Measurements from ENCODE around the gene NUP214.
A peak's percentile ranks its signal among the peaks of the same experiment; 100 is the strongest.
"Not testable (repeated sequence)": the region's sequence is repeated elsewhere in the genome, so short reads cannot be mapped to it uniquely, and the experiment has no call there.

Gene NUP214

DNA sequence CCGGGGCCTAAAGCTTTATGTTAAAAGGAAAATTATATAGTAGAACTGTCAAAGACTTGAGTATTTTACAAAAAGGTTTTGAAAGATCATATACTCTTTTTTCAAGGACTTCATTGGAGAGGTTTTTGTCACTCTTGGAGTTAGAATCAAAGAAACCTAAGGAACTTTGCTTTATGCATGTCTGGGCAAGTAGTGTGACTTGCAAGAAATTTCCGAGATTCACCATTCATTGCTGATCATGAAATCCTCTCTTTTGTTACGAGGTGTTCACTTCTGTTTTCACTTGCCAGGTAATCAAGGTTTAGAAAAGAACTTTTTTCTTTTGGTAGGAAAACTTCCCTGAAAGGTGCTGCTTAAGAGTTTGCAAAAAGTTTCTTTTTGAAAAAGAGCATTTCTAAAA, 64.8 kb downstream of the NUP214 start (continued):
- TF ChIP-seq OVOL3 (tag by site-specific recombination; IDR thresholded peaks at IDR 0.05) (no peak), MZF1 (tag by site-specific recombination; IDR thresholded peaks at IDR 0.05; ENCODE audit: borderline replicate concordance) (no peak)
- TF ChIP-seq, protein P1, sequence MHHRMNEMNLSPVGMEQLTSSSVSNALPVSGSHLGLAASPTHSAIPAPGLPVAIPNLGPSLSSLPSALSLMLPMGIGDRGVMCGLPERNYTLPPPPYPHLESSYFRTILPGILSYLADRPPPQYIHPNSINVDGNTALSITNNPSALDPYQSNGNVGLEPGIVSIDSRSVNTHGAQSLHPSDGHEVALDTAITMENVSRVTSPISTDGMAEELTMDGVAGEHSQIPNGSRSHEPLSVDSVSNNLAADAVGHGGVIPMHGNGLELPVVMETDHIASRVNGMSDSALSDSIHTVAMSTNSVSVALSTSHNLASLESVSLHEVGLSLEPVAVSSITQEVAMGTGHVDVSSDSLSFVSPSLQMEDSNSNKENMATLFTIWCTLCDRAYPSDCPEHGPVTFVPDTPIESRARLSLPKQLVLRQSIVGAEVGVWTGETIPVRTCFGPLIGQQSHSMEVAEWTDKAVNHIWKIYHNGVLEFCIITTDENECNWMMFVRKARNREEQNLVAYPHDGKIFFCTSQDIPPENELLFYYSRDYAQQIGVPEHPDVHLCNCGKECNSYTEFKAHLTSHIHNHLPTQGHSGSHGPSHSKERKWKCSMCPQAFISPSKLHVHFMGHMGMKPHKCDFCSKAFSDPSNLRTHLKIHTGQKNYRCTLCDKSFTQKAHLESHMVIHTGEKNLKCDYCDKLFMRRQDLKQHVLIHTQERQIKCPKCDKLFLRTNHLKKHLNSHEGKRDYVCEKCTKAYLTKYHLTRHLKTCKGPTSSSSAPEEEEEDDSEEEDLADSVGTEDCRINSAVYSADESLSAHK (tag by site-specific recombination; IDR thresholded peaks at IDR 0.05) = no peak

GRCh38 chr9:131191032-131191431, 65.6 kb downstream of the NUP214 start:
- H3K9me3 ChIP-seq (ENCODE audit: control insufficient read depth, insufficient read depth, low read depth, low read length); H3K4me1 ChIP-seq (ENCODE audit: control insufficient read depth, insufficient read depth, low read length); POLR2A ChIA-PET; H3K27ac ChIP-seq (ENCODE audit: extremely low read depth, low read depth, low read length); H3K4me3 ChIP-seq (ENCODE audit: low read depth, low read length): not testable (repeated sequence)
- peaks cover 0 to 68% of the 10 kb centered on the region in 2 experiments; a peak in 1 of 3 replicates for H3K36me3 ChIP-seq (ENCODE audit: control insufficient read depth in 2 of 2, insufficient read depth in 1 of 2, low read length in 2 of 2)
- CTCF ChIA-PET = interaction anchor here (1.1 to 1.9 kb wide), 4 partner anchors 10 to 146 kb away, joined by 3 to 10 read pairs (median 5); no protein-coding TSS in a partner anchor

GRCh38 chr9:131191857-131192256, 66.5 kb downstream of the NUP214 start:
- H3K27ac ChIP-seq (ENCODE audit: extremely low read depth, low read depth, low read length) = no peak overlapping the region
- ChIA-PET POLR2A (no interaction called here), CTCF (interaction anchor here (1.3 to 1.9 kb wide), 2 partner anchors 10 to 145 kb away, joined by 3 to 5 read pairs; no protein-coding TSS in a partner anchor)
- peaks cover 0 to 68% of the 10 kb centered on the region in 2 experiments; a peak in 1 of 3 replicates for H3K36me3 ChIP-seq (ENCODE audit: control insufficient read depth in 2 of 2, insufficient read depth in 1 of 2, low read length in 2 of 2)
- H3K4me1 ChIP-seq (ENCODE audit: control insufficient read depth, insufficient read depth, low read length) = no peaks in the 10 kb centered on the region
- H3K9me3 ChIP-seq (ENCODE audit: control insufficient read depth, insufficient read depth, low read depth, low read length) = no peaks in the 10 kb centered on the region
- TF ChIP-seq, protein P2, sequence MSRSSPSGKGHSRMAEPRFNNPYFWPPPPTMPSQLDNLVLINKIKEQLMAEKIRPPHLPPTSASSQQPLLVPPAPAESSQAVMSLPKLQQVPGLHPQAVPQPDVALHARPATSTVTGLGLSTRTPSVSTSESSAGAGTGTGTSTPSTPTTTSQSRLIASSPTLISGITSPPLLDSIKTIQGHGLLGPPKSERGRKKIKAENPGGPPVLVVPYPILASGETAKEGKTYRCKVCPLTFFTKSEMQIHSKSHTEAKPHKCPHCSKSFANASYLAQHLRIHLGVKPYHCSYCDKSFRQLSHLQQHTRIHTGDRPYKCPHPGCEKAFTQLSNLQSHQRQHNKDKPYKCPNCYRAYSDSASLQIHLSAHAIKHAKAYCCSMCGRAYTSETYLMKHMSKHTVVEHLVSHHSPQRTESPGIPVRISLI (tag by site-specific recombination; IDR thresholded peaks at IDR 0.05) = 0 out of 2 replicates have a peak, but pooled peaks have one; percentile 24
- TF ChIP-seq ZNF302 (tag by site-specific recombination; IDR thresholded peaks at IDR 0.05; ENCODE audit: low read depth) = no peak
- H3K4me3 ChIP-seq (ENCODE audit: low read depth, low read length) = no peak overlapping the region

DNA sequence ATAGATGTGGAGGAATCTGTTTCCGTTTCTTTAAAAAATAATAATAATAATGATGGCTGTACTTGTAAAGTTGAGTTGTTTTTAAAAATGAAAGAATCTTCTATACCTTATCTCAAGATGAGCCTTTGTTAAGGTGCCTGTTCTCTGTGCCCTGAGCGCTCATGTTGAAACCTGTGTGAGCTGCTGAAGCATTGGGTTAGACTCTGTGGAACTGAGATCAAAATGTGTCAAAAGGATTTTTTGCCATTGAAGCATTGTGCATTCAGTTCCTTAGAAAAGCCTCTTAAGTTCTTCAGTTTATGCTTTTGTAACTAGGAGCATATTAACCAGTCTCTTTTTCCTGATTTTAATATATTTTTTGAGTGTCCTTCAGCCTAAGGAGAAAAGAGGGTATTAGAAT, 67.7 kb downstream of the NUP214 start:
- Histone ChIP-seq H3K27ac (ENCODE audit: extremely low read depth, low read depth, low read length) (no peak overlapping the region), H3K9me3 (ENCODE audit: control insufficient read depth, insufficient read depth, low read depth, low read length) (no peaks in the 10 kb centered on the region), H3K4me1 (ENCODE audit: control insufficient read depth, insufficient read depth, low read length) (no peaks in the 10 kb centered on the region), H3K4me3 (ENCODE audit: low read depth, low read length) (no peak overlapping the region), H3K36me3 (ENCODE audit: control insufficient read depth in 2 of 2, insufficient read depth in 1 of 2, low read length in 2 of 2) (peaks cover 0 to 68% of the 10 kb centered on the region in 2 experiments; a peak in 1 of 3 replicates)
- ChIA-PET POLR2A (no interaction called here), CTCF (interaction anchor here (1.6 to 1.9 kb wide), 2 partner anchors 11 to 144 kb away, joined by 5 to 8 read pairs; no protein-coding TSS in a partner anchor)
- TF ChIP-seq WT1 (tag by site-specific recombination; IDR thresholded peaks at IDR 0.05) (no peak), ZNF571 (tag by site-specific recombination; IDR thresholded peaks at IDR 0.05) (no peak), GLIS1 (tag by site-specific recombination; IDR thresholded peaks at IDR 0.05) (no peak), ZNF544 (tag by site-specific recombination; IDR thresholded peaks at IDR 0.05) (no peak), ZFP69B (tag by site-specific recombination; IDR thresholded peaks at IDR 0.05) (no peak), ZFP37 (tag by site-specific recombination; IDR thresholded peaks at IDR 0.05) (no peak), ZNF76 (tag by site-specific recombination; IDR thresholded peaks at IDR 0.05; ENCODE audit: borderline replicate concordance, low read depth) (no peak), ZNF433 (tag by site-specific recombination; IDR thresholded peaks at IDR 0.05; ENCODE audit: low read depth) (no peak), KLF8 (tag by site-specific recombination; IDR thresholded peaks at IDR 0.05) (no peak), ZNF366 (tag by site-specific recombination; conservative IDR thresholded peaks at IDR 0.05) (no peak), ZNF324 (tag by site-specific recombination; IDR thresholded peaks at IDR 0.05) (no peak), ZNF488 (tag by site-specific recombination; IDR thresholded peaks at IDR 0.05) (no peak)
- TF ChIP-seq, protein P2 (tag by site-specific recombination; IDR thresholded peaks at IDR 0.05) = no peak
- TF ChIP-seq, protein P3, sequence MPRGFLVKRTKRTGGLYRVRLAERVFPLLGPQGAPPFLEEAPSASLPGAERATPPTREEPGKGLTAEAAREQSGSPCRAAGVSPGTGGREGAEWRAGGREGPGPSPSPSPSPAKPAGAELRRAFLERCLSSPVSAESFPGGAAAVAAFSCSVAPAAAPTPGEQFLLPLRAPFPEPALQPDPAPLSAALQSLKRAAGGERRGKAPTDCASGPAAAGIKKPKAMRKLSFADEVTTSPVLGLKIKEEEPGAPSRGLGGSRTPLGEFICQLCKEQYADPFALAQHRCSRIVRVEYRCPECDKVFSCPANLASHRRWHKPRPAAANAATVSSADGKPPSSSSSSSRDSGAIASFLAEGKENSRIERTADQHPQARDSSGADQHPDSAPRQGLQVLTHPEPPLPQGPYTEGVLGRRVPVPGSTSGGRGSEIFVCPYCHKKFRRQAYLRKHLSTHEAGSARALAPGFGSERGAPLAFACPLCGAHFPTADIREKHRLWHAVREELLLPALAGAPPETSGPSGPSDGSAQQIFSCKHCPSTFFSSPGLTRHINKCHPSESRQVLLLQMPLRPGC (tag by site-specific recombination; IDR thresholded peaks at IDR 0.05) = no peak
- TF ChIP-seq, protein P4, sequence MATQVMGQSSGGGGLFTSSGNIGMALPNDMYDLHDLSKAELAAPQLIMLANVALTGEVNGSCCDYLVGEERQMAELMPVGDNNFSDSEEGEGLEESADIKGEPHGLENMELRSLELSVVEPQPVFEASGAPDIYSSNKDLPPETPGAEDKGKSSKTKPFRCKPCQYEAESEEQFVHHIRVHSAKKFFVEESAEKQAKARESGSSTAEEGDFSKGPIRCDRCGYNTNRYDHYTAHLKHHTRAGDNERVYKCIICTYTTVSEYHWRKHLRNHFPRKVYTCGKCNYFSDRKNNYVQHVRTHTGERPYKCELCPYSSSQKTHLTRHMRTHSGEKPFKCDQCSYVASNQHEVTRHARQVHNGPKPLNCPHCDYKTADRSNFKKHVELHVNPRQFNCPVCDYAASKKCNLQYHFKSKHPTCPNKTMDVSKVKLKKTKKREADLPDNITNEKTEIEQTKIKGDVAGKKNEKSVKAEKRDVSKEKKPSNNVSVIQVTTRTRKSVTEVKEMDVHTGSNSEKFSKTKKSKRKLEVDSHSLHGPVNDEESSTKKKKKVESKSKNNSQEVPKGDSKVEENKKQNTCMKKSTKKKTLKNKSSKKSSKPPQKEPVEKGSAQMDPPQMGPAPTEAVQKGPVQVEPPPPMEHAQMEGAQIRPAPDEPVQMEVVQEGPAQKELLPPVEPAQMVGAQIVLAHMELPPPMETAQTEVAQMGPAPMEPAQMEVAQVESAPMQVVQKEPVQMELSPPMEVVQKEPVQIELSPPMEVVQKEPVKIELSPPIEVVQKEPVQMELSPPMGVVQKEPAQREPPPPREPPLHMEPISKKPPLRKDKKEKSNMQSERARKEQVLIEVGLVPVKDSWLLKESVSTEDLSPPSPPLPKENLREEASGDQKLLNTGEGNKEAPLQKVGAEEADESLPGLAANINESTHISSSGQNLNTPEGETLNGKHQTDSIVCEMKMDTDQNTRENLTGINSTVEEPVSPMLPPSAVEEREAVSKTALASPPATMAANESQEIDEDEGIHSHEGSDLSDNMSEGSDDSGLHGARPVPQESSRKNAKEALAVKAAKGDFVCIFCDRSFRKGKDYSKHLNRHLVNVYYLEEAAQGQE (tag by site-specific recombination; IDR thresholded peaks at IDR 0.05) = no peak
